Measurements from ENCODE around the gene BBS7.

BBS7 gene

GRCh38 chr4:121799867-121800501 is 70.3 kb downstream of the BBS7 start:
- DNase-seq (ENCODE audit: extremely low read depth, low read depth): no peak
- no peak overlapping the region for H3K4me3 ChIP-seq (replicated peaks; ENCODE audit: low read depth, low read length)
- TF ChIP-seq CTCF (IDR thresholded peaks at IDR 0.05; ENCODE audit: low read depth, low read length, missing control alignments): no peak

- DNase-seq (ENCODE audit: extremely low read depth, low read depth): no peak
- TF ChIP-seq CTCF (IDR thresholded peaks at IDR 0.05; ENCODE audit: low read depth, low read length, missing control alignments): no peak
- H3K4me3 ChIP-seq (replicated peaks; ENCODE audit: low read depth, low read length): no peak overlapping the region
Measured at GRCh38 chr4:121799208-121799823, 71.0 kb downstream of the BBS7 start.

GRCh38 chr4:121796283-121796682 is 74.0 kb downstream of the BBS7 start:
- TF ChIP-seq CTCF (IDR thresholded peaks at IDR 0.05; ENCODE audit: low read depth, low read length, missing control alignments): no peak
- DNase-seq (ENCODE audit: extremely low read depth, low read depth): no peak
- H3K4me3 ChIP-seq (replicated peaks; ENCODE audit: low read depth, low read length): no peak overlapping the region

GRCh38 chr4:121794505-121795188 is 75.6 kb downstream of the BBS7 start:
- TF ChIP-seq CTCF (IDR thresholded peaks at IDR 0.05; ENCODE audit: low read depth, low read length, missing control alignments): no peak
- DNase-seq (ENCODE audit: extremely low read depth, low read depth): no peak
- H3K4me3 ChIP-seq (replicated peaks; ENCODE audit: low read depth, low read length): no peak overlapping the region

GRCh38 chr4:121792966-121793365 is 77.3 kb downstream of the BBS7 start:
- no peak overlapping the region for H3K4me3 ChIP-seq (replicated peaks; ENCODE audit: low read depth, low read length)
- DNase-seq (ENCODE audit: extremely low read depth, low read depth): no peak
- no peak for TF ChIP-seq CTCF (IDR thresholded peaks at IDR 0.05; ENCODE audit: low read depth, low read length, missing control alignments)

- no peak overlapping the region for H3K4me3 ChIP-seq (replicated peaks; ENCODE audit: low read depth, low read length)
- no peak for TF ChIP-seq CTCF (IDR thresholded peaks at IDR 0.05; ENCODE audit: low read depth, low read length, missing control alignments)
- DNase-seq (ENCODE audit: extremely low read depth, low read depth): no peak
Measured at GRCh38 chr4:121791481-121791880, 78.8 kb downstream of the BBS7 start.
